ENCODE data around the gene UCP3. TPM values are rescaled to one million over a fixed set of nuclear protein-coding genes. Genes with fewer than 3 reads are reported as not detected.

The UCP3 gene
- total RNA-seq, 2 donors from 2014 or later = 1.6 to 2.3 TPM

DNA sequence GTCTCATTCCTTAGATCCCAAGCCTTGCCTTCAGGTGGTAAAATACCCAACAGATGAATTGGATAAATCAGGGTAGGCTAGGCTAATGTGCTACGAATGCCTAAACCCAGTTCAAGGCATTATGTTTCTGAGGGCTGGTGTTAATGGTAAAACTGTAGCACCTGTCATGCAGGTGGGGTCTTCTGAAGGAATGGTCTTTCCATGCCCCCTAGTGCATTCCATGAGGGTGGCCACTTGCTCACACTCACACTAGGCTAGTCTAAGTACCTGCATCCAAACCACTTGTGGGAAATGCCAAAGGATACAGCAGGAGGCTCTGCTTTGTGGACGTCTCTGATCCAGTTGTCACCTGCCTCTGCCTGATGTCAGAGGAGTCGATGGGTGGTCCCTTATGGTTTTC, 24.2 kb upstream of the UCP3 start:
- no peaks in the 10 kb centered on the region for H3K9me3 ChIP-seq
- no peaks in the 10 kb centered on the region for H3K27me3 ChIP-seq
- H3K4me1 ChIP-seq = peaks cover 8% of the 10 kb centered on the region
- H3K4me3 ChIP-seq = no peak overlapping the region
- ATAC-seq (no peak), DNase-seq (no peak)
- H3K36me3 ChIP-seq (replicated peaks in 1 of 2; ENCODE audit: insufficient read depth in 1 of 2, low read depth in 2 of 2) = peaks cover 4 to 5% of the 10 kb centered on the region in 2 donors
- 79 to 88% methylated on average over 3 of the region's 3 CpGs for WGBS, 2 donors
- TF ChIP-seq POLR2A (IDR thresholded peaks at IDR 0.05) = no peak
- TF ChIP-seq CTCF (IDR thresholded peaks at IDR 0.05) = no peak
- H3K27ac ChIP-seq = no peak overlapping the region
- intact Hi-C loops (cut with DNase I) = no loop called here

GRCh38 chr11:74030723-74031676, 22.1 kb upstream of the UCP3 start:
- ATAC-seq = no peak
- no peak overlapping the region for H3K4me3 ChIP-seq
- 92 to 93% methylated on average over 9 of the region's 9 CpGs for WGBS, 2 donors

GRCh38 chr11:74025467-74026166, 16.7 kb upstream of the UCP3 start:
- Histone ChIP-seq H3K36me3 (replicated peaks in 1 of 2; ENCODE audit: insufficient read depth in 1 of 2, low read depth in 2 of 2) (no peaks in the 10 kb centered on the region), H3K4me1 (peaks cover 4% of the 10 kb centered on the region), H3K9me3 (no peaks in the 10 kb centered on the region), H3K27me3 (no peaks in the 10 kb centered on the region), H3K4me3 (no peak overlapping the region), H3K27ac (no peak overlapping the region)
- DNase-seq (no peak), ATAC-seq (no peak)
- WGBS, 2 donors = 73 to 90% methylated on average over 7 of the region's 7 CpGs
- TF ChIP-seq CTCF (IDR thresholded peaks at IDR 0.05) (no peak), POLR2A (IDR thresholded peaks at IDR 0.05) (no peak)
- intact Hi-C loops (cut with DNase I) = no loop called here

More at GRCh38 chr11:74030723-74031676, 22.1 kb upstream of the UCP3 start:
- no peak for DNase-seq
- no peaks in the 10 kb centered on the region for H3K27me3 ChIP-seq
- H3K36me3 ChIP-seq (replicated peaks in 1 of 2; ENCODE audit: insufficient read depth in 1 of 2, low read depth in 2 of 2) = peaks cover 4 to 5% of the 10 kb centered on the region in 2 donors
- H3K4me1 ChIP-seq = peaks cover 8% of the 10 kb centered on the region
- TF ChIP-seq CTCF (IDR thresholded peaks at IDR 0.05) (no peak), POLR2A (IDR thresholded peaks at IDR 0.05) (no peak)
- intact Hi-C loops (cut with DNase I) = no loop called here
- H3K9me3 ChIP-seq = no peaks in the 10 kb centered on the region
- no peak overlapping the region for H3K27ac ChIP-seq

GRCh38 chr11:74024261-74025029, 15.6 kb upstream of the UCP3 start:
- H3K9me3 ChIP-seq = no peaks in the 10 kb centered on the region
- 70 to 78% methylated on average over 2 of the region's 2 CpGs for WGBS, 2 donors
- no peak overlapping the region for H3K27ac ChIP-seq
- no peaks in the 10 kb centered on the region for H3K36me3 ChIP-seq (replicated peaks in 1 of 2; ENCODE audit: insufficient read depth in 1 of 2, low read depth in 2 of 2)
- peak in 3 of 4 donors; percentile 37 to 56 (median 54) for DNase-seq
- H3K4me1 ChIP-seq = peaks cover 12% of the 10 kb centered on the region
- TF ChIP-seq CTCF (IDR thresholded peaks at IDR 0.05) (no peak), POLR2A (IDR thresholded peaks at IDR 0.05) (no peak)
- H3K4me3 ChIP-seq = no peak overlapping the region
- intact Hi-C loops (cut with DNase I) = no loop called here
- ATAC-seq = no peak
- H3K27me3 ChIP-seq = no peaks in the 10 kb centered on the region
